HEK293 (cell line): ENCODE measurements around the gene PTPRCAP.
A peak's percentile ranks its signal among the peaks of the same experiment; 100 is the strongest.
"Not testable (repeated sequence)": the region's sequence is repeated elsewhere in the genome, so short reads cannot be mapped to it uniquely, and the experiment has no call there.

Source experiments
- CTCF ChIA-PET: fragments of 350-600 bp; formaldehyde crosslinking; extraction: SDS; loops from one replicate; lab custom pipeline; 2021; ENCODE audit warnings: antibody characterized with exemption; lab: Yijun Ruan, JAX
- POLR2A ChIA-PET: fragments of 300-600 bp; formaldehyde crosslinking; extraction: SDS; loops from one replicate; lab custom pipeline; 2020; ENCODE audit warnings: antibody characterized with exemption, inconsistent platforms; lab: Yijun Ruan, JAX
- H3K27ac ChIP-seq: fragments of 200-500 bp; sonication (Bioruptor generic); 2 replicates; pipeline ENCODE4 v1.5.1; 2014; ENCODE audit warnings: low read depth, low read length, control low read depth, inconsistent platforms; ENCODE audit errors: extremely low read depth
- H3K36me3 ChIP-seq, 2 experiments: fragments of 200-500 bp in 1 of 2; sonication (Bioruptor generic) in 1 of 2; 1 replicate in 1 of 2; 2 replicates in 1 of 2; pipeline ENCODE4 v1.5.1; 2014 to 2017; ENCODE audit warnings: inconsistent platforms in 2 of 2, low read length in 2 of 2; ENCODE audit not compliant: control insufficient read depth in 2 of 2, insufficient read depth in 1 of 2
- H3K4me1 ChIP-seq: fragments of 200-500 bp; sonication (Bioruptor generic); 2 replicates; pipeline ENCODE4 v1.5.1; 2014; ENCODE audit warnings: mild to moderate bottlenecking, low read length, inconsistent platforms; ENCODE audit not compliant: control insufficient read depth, insufficient read depth
- H3K4me3 ChIP-seq: 2 replicates; pipeline ENCODE4 v1.5.1; 2011; ENCODE audit warnings: low read depth, mild to moderate bottlenecking, control low read depth, low read length, moderate library complexity
- H3K9me3 ChIP-seq: fragments of 200-500 bp; sonication (Bioruptor generic); 2 replicates; pipeline ENCODE4 v1.5.1; 2014; ENCODE audit warnings: low read depth, low read length, inconsistent platforms; ENCODE audit not compliant: control insufficient read depth, insufficient read depth
- BCL11B ChIP-seq: fragments of 450-650 bp; formaldehyde crosslinking; IDR thresholded peaks from 2 replicates; pipeline ENCODE4 v1.5.1; 2016; ENCODE audit warnings: low read depth, missing biosample characterization, missing genetic modification characterization
- KLF16 ChIP-seq: fragments of 450-650 bp; formaldehyde crosslinking; IDR thresholded peaks from 2 replicates; pipeline ENCODE4 v1.5.1; 2017; ENCODE audit warnings: missing biosample characterization, missing genetic modification characterization
- PBX3 ChIP-seq: sonication (generic); formaldehyde crosslinking; IDR thresholded peaks from 2 replicates; pipeline ENCODE4 v1.8.1; 2022; ENCODE audit warnings: mild to moderate bottlenecking, moderate library complexity, missing genetic modification reagents
- PRDM2 ChIP-seq: fragments of 450-650 bp; formaldehyde crosslinking; IDR thresholded peaks from 2 replicates; pipeline ENCODE4 v1.5.1; 2016; ENCODE audit warnings: missing biosample characterization, missing genetic modification characterization, borderline replicate concordance
- YY1 ChIP-seq: fragments of 450-650 bp; formaldehyde crosslinking; IDR thresholded peaks from 2 replicates; pipeline ENCODE4 v1.5.1; 2018; ENCODE audit warnings: missing biosample characterization, missing genetic modification characterization
- ZBTB1 ChIP-seq: fragments of 450-650 bp; formaldehyde crosslinking; IDR thresholded peaks from 2 replicates; pipeline ENCODE4 v1.5.1; 2016; ENCODE audit warnings: missing biosample characterization, missing genetic modification characterization
- ZIC2 ChIP-seq: fragments of 450-650 bp; formaldehyde crosslinking; IDR thresholded peaks from 2 replicates; pipeline ENCODE4 v1.5.1; 2016; ENCODE audit warnings: missing biosample characterization, missing genetic modification characterization
- ZNF10 ChIP-seq: fragments of 450-650 bp; formaldehyde crosslinking; IDR thresholded peaks from 2 replicates; pipeline ENCODE4 v1.5.1; 2017; ENCODE audit warnings: missing biosample characterization, missing genetic modification characterization
- ZNF114 ChIP-seq: fragments of 450-650 bp; formaldehyde crosslinking; IDR thresholded peaks from 2 replicates; pipeline ENCODE4 v1.5.0; 2017; ENCODE audit warnings: missing biosample characterization, missing genetic modification characterization
- ZNF133 ChIP-seq: fragments of 450-650 bp; formaldehyde crosslinking; IDR thresholded peaks from 2 replicates; pipeline ENCODE4 v1.5.1; 2016; ENCODE audit warnings: missing biosample characterization, missing genetic modification characterization
- ZNF148 ChIP-seq: fragments of 450-650 bp; formaldehyde crosslinking; IDR thresholded peaks from 2 replicates; pipeline ENCODE4 v1.5.0; 2017; ENCODE audit warnings: missing biosample characterization, missing genetic modification characterization, borderline replicate concordance
- ZNF18 ChIP-seq: fragments of 450-650 bp; formaldehyde crosslinking; IDR thresholded peaks from 2 replicates; pipeline ENCODE4 v1.5.1; 2016; ENCODE audit warnings: missing biosample characterization, missing genetic modification characterization
- ZNF26 ChIP-seq: fragments of 450-650 bp; formaldehyde crosslinking; IDR thresholded peaks from 2 replicates; pipeline ENCODE4 v1.5.1; 2016; ENCODE audit warnings: missing biosample characterization, missing genetic modification characterization
- ZNF549 ChIP-seq: fragments of 450-650 bp; IDR thresholded peaks from 2 replicates; pipeline ENCODE4 v1.5.1; 2018; ENCODE audit warnings: missing biosample characterization, missing genetic modification characterization, mild to moderate bottlenecking, inconsistent platforms, moderate library complexity
- ZNF558 ChIP-seq: fragments of 450-650 bp; formaldehyde crosslinking; IDR thresholded peaks from 2 replicates; pipeline ENCODE4 v1.5.1; 2016; ENCODE audit warnings: missing biosample characterization, missing genetic modification characterization
- ZNF624 ChIP-seq: fragments of 450-650 bp; formaldehyde crosslinking; IDR thresholded peaks from 2 replicates; pipeline ENCODE4 v1.5.1; 2017; ENCODE audit warnings: missing biosample characterization, missing genetic modification characterization
- ZNF747 ChIP-seq: fragments of 450-650 bp; formaldehyde crosslinking; IDR thresholded peaks from 2 replicates; pipeline ENCODE4 v1.5.1; 2016; ENCODE audit warnings: missing biosample characterization, missing genetic modification characterization
- ZNF776 ChIP-seq: fragments of 450-650 bp; formaldehyde crosslinking; IDR thresholded peaks from 2 replicates; pipeline ENCODE4 v1.5.0; 2017; ENCODE audit warnings: missing biosample characterization, missing genetic modification characterization, borderline replicate concordance

PTPRCAP gene

GRCh38 chr11:67482827-67483798, 45.6 kb upstream of the PTPRCAP start, which contains the start of gene AIP (continued):
- TF ChIP-seq ZNF148 (tag by site-specific recombination), result no peak
- TF ChIP-seq PRDM2, result no peak
- no peak for TF ChIP-seq ZNF114 (tag by site-specific recombination)
- no peak for TF ChIP-seq ZNF26 (tag by site-specific recombination)
- no peak for TF ChIP-seq ZNF624
- no peak for TF ChIP-seq ZNF747

- peaks cover 0 to 11% of the 10 kb centered on the region in 2 experiments; a peak in 1 of 3 replicates for H3K36me3 ChIP-seq
- CTCF ChIA-PET, result interaction anchor here (0.8 kb wide), 1 partner anchor 90 kb away, joined by 3 read pairs; no protein-coding TSS in a partner anchor
- H3K4me1 ChIP-seq, result no peaks in the 10 kb centered on the region
- no peak overlapping the region for H3K27ac ChIP-seq
- POLR2A ChIA-PET, result interaction anchor here (0.6 to 1.6 kb wide), 10 partner anchors 8 to 822 kb away, joined by 3 to 11 read pairs (median 4); partner anchors contain the start of genes PPP1CA, RAD9A and TMEM134
- TF ChIP-seq ZNF133, result no peak
- TF ChIP-seq ZNF558, result no peak
- no peak for TF ChIP-seq ZNF549 (tag by site-specific recombination)
- no peak for TF ChIP-seq PBX3 (CRISPR knock-in tag)
- TF ChIP-seq ZBTB1 (tag by site-specific recombination), result no peak
- TF ChIP-seq YY1 (tag by site-specific recombination), result no peak
- no peak for TF ChIP-seq ZNF18 (tag by site-specific recombination)
- no peak for TF ChIP-seq BCL11B (tag by site-specific recombination)
- TF ChIP-seq ZIC2 (tag by site-specific recombination), result no peak
- no peak for TF ChIP-seq ZNF776 (tag by site-specific recombination)
- no peak for TF ChIP-seq KLF16
- no peak for TF ChIP-seq ZNF10
- H3K4me3 ChIP-seq, result peak overlapping the region; percentile 77
- no peaks in the 10 kb centered on the region for H3K9me3 ChIP-seq
Observed at GRCh38 chr11:67482275-67482826, 44.9 kb upstream of the PTPRCAP start.

- POLR2A ChIA-PET, result interaction anchor here (0.6 kb wide), 1 partner anchor 17 kb away, joined by 6 read pairs; no protein-coding TSS in a partner anchor
- H3K4me3 ChIP-seq, H3K4me1 ChIP-seq, H3K36me3 ChIP-seq, CTCF ChIA-PET, H3K27ac ChIP-seq, H3K9me3 ChIP-seq: not testable (repeated sequence)
Observed at GRCh38 chr11:67477344-67478050, 40.0 kb upstream of the PTPRCAP start.
